Kidney (tissue), 14 donors: Measurements from ENCODE around the gene MARCKSL1. TPM values are rescaled to one million over a fixed set of nuclear protein-coding genes. Genes with fewer than 3 reads are reported as not detected.

ENCODE experiments used
- DNase-seq, 5 donors: peaks; one replicate each; pipeline ENCODE4 v3.0.0-alpha.2; 2013 to 2020
- FAIRE-seq: peaks from 2 replicates; lab custom pipeline; 2012; peaks lifted over from hg19 to GRCh38; lab: Jason Lieb, UNC
- H3K27ac ChIP-seq, 2 donors: one replicate each; pipeline ENCODE4 v1.7.0; 2013; ENCODE audit warnings: low read depth in 2 of 2, low read length in 2 of 2, inconsistent platforms in 1 of 2
- H3K27me3 ChIP-seq: one replicate; pipeline ENCODE4 v1.7.1; 2013; ENCODE audit warnings: low read length, inconsistent platforms; ENCODE audit not compliant: control insufficient read depth, insufficient read depth
- H3K36me3 ChIP-seq, 3 donors: one replicate each; pipeline versions ENCODE4 v1.7.0 to v1.7.1; 2013; ENCODE audit warnings: low read length in 3 of 3, control low read depth in 1 of 3, inconsistent platforms in 1 of 3; ENCODE audit not compliant: insufficient read depth in 3 of 3, control insufficient read depth in 2 of 3
- H3K4me1 ChIP-seq, 3 donors: one replicate each; pipeline versions ENCODE4 v1.7.0 to v1.7.1; 2013; ENCODE audit warnings: low read length in 3 of 3, inconsistent platforms in 1 of 3, low read depth in 1 of 3; ENCODE audit not compliant: control insufficient read depth in 2 of 3, insufficient read depth in 2 of 3
- H3K4me3 ChIP-seq, 3 donors: one replicate each; pipeline versions ENCODE4 v1.7.0 to v1.8.1; 2013; ENCODE audit warnings: low read length in 3 of 3, control low read depth in 1 of 3, inconsistent platforms in 1 of 3
- H3K9ac ChIP-seq, 3 donors: one replicate each; pipeline versions ENCODE4 v1.7.0 to v1.7.1; 2013; ENCODE audit warnings: low read length in 3 of 3, control low read depth in 1 of 3, inconsistent platforms in 1 of 3
- H3K9me3 ChIP-seq, 3 donors: one replicate each; pipeline versions ENCODE4 v1.7.0 to v1.7.1; 2013; ENCODE audit warnings: low read length in 3 of 3, control low read depth in 1 of 3, inconsistent platforms in 1 of 3; ENCODE audit not compliant: control insufficient read depth in 2 of 3, insufficient read depth in 1 of 3
- intact Hi-C: fragments of 100-400 bp; cut with DNase I; formaldehyde crosslinking; loops from one replicate; pipeline ENCODE4 v1.11.1; 2022
- polyA plus RNA-seq: library from polyadenylated mRNA; stranded (reverse); fragments of 350-450 nt; fragmentation: Illumina TruSeq; extraction: RNeasy Lipid Tissue Mini Kit (QIAGEN cat#74804); gene quantifications from one replicate; pipeline ENCODE4 v1.2.3, GENCODE V29; 2014; ENCODE audit warnings: low read depth, low replicate concordance; ENCODE audit not compliant: insufficient read depth
- total RNA-seq: library from RNA; stranded (reverse); fragmentation: NEBNext Ultra II Directional; extraction: Animal tissue kit (Norgen Biotek cat#: 25700); gene quantifications from one replicate; pipeline ENCODE4 v1.2.1, GENCODE V29; 2021
- TF ChIP-seq, protein P1 (sequence below): IDR thresholded peaks from 3 replicates; pipeline ENCODE4 v1.5.1; 2012; ENCODE audit warnings: mild to moderate bottlenecking, moderate library complexity, borderline replicate concordance; ENCODE audit not compliant: insufficient read depth; ENCODE audit errors: extremely low read depth
- donor health status: control.
- donor health status: control.
- donor health status: control.
- donor health status: control.
- donor health status: control.
- donor health status: DM: yes; HTN: yes; CAD: no.
- donor health status: Normal renal cell carcinoma (clear cell type).

Gene MARCKSL1
- total and polyA plus RNA-seq, 2 donors from 2014 or later, result 29.8 to 58.6 TPM

DNA sequence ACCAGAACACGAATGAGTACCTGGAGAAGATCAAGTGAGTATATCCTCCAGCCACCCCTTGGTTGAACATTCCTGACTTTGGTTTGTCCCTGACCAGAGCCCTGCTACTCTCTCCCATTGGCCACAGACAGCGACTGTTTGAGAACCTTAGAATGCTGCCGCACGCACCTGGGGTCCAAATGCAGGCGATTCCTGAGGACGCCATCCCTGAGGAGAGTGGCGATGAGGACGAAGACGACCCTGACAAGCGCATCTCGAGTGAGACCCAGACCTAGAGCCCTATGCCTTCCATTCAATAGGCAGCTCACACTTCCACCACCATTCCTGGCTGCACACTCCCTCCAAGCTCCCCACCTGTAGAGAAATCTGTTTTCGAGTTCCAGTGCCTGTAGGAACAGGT, 4.5 kb downstream of the MARCKSL1 start:
- no peak overlapping the region for H3K27ac ChIP-seq
- TF ChIP-seq, protein P1, sequence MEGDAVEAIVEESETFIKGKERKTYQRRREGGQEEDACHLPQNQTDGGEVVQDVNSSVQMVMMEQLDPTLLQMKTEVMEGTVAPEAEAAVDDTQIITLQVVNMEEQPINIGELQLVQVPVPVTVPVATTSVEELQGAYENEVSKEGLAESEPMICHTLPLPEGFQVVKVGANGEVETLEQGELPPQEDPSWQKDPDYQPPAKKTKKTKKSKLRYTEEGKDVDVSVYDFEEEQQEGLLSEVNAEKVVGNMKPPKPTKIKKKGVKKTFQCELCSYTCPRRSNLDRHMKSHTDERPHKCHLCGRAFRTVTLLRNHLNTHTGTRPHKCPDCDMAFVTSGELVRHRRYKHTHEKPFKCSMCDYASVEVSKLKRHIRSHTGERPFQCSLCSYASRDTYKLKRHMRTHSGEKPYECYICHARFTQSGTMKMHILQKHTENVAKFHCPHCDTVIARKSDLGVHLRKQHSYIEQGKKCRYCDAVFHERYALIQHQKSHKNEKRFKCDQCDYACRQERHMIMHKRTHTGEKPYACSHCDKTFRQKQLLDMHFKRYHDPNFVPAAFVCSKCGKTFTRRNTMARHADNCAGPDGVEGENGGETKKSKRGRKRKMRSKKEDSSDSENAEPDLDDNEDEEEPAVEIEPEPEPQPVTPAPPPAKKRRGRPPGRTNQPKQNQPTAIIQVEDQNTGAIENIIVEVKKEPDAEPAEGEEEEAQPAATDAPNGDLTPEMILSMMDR, result no peak
- intact Hi-C loops, result no loop called here
- peaks cover 7 to 44% (median 27%) of the 10 kb centered on the region in 3 donors for H3K36me3 ChIP-seq
- no peak overlapping the region for H3K4me3 ChIP-seq
- FAIRE-seq, result no peak
- H3K27me3 ChIP-seq, result no peaks in the 10 kb centered on the region
- peak in 1 of 5 donors; percentile 45 for DNase-seq
- no peak overlapping the region for H3K9ac ChIP-seq
- H3K4me1 ChIP-seq, result peaks cover 0 to 9% (median 0%) of the 10 kb centered on the region in 3 donors
- H3K9me3 ChIP-seq, result no peaks in the 10 kb centered on the region

DNA sequence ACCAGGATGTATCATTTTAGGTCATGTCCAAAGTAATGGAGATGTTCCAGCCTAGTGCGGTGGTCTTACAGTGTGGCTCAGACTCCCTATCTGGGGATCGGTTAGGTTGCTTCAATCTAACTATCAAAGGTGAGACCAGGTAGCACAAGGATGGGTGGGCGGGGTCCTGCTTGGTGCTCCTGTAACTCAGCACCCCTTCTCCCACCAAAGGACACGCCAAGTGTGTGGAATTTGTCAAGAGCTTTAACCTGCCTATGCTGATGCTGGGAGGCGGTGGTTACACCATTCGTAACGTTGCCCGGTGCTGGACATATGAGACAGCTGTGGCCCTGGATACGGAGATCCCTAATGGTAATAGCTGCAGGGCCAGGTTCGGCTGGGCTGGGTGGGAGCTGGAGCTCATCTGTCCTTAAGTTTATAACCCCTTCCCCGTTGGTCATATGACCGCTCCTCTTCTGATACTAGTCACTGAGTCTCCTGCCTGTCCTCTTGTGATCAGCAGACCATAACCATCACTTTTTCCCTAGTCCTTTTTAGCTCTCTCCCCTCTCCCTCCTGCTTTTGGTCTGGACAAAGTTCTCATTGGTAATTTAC, 5.4 kb downstream of the MARCKSL1 start:
- TF ChIP-seq, protein P1, result no peak
- intact Hi-C loops, result no loop called here
- Histone ChIP-seq H3K36me3 (peaks cover 7 to 44% (median 27%) of the 10 kb centered on the region in 3 donors), H3K4me1 (peaks cover 0 to 8% (median 0%) of the 10 kb centered on the region in 3 donors), H3K27me3 (no peaks in the 10 kb centered on the region), H3K9ac (no peak overlapping the region), H3K4me3 (no peak overlapping the region), H3K9me3 (no peaks in the 10 kb centered on the region), H3K27ac (no peak overlapping the region)
- DNase-seq, result peak; percentile 12 to 84 (median 74)
- no peak for FAIRE-seq

DNA sequence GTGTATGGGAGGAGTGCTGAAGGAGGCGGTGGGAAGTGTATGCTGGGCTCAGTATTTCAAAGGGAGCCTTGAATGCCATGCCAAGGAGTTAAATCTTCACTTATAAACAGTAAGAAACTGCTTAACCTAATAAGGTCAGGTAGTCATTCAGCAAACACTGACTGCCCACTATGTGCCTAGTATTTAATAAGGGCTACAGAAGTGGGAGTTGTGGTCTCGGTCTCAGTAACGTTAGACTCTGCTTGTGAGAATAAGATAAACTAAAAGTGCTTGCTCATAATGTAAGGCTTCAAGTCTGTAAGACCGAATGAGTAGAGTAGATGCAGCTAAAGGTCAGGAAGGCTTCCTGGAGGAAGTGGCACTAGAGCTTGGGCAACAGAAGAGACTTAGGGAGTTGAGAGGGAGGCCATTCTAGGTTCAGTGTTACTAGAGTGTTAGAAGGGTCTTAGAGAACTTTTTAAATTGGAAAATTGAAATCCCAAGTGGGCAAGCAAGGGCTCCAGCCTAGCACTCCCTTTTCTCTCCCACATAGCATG, 6.0 kb downstream of the MARCKSL1 start:
- TF ChIP-seq, protein P1, result no peak
- H3K9ac ChIP-seq, result no peak overlapping the region
- intact Hi-C loops, result no loop called here
- H3K4me1 ChIP-seq, result peaks cover 0 to 7% (median 0%) of the 10 kb centered on the region in 3 donors
- H3K27me3 ChIP-seq, result no peaks in the 10 kb centered on the region
- DNase-seq (no peak), FAIRE-seq (no peak)
- peaks cover 7 to 48% (median 27%) of the 10 kb centered on the region in 3 donors for H3K36me3 ChIP-seq
- H3K9me3 ChIP-seq, result no peaks in the 10 kb centered on the region
- H3K4me3 ChIP-seq, result no peak overlapping the region
- no peak overlapping the region for H3K27ac ChIP-seq
